NCI-H748 (cell line): ENCODE measurements around the gene AFMID.
"Not testable (repeated sequence)": the region's sequence is repeated elsewhere in the genome, so short reads cannot be mapped to it uniquely, and the experiment has no call there.

Source experiments
- DNase-seq: peaks from one replicate; lab custom pipeline; 2025; ENCODE audit not compliant: unreplicated experiment; lab: John Stamatoyannopoulos, UW

Gene AFMID

DNA sequence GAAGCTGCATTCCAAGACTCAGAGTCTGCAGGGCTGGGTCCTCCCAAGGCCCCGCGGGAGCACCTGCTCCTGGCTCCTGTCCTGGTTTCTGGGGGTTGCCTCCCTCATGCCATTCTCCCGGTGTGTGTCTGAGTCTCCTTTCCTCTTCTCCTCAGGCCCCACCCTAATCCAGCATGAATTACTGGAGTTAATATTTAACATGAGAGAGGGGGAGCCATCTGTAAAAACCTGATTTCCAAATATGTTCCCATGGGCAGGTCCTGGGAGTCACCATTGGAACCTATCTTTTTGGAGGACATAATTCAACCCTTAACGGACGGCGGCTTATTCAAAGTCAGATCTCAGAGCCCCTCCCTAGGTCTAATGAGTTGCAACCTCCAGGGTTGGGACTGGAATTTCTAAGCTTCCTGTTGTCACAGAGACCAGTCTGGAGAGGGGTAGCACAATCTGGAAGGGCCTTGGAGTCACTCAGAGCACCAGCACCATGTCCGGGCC lies 35.6 kb upstream of the AFMID start:
- DNase-seq: no peak

DNA sequence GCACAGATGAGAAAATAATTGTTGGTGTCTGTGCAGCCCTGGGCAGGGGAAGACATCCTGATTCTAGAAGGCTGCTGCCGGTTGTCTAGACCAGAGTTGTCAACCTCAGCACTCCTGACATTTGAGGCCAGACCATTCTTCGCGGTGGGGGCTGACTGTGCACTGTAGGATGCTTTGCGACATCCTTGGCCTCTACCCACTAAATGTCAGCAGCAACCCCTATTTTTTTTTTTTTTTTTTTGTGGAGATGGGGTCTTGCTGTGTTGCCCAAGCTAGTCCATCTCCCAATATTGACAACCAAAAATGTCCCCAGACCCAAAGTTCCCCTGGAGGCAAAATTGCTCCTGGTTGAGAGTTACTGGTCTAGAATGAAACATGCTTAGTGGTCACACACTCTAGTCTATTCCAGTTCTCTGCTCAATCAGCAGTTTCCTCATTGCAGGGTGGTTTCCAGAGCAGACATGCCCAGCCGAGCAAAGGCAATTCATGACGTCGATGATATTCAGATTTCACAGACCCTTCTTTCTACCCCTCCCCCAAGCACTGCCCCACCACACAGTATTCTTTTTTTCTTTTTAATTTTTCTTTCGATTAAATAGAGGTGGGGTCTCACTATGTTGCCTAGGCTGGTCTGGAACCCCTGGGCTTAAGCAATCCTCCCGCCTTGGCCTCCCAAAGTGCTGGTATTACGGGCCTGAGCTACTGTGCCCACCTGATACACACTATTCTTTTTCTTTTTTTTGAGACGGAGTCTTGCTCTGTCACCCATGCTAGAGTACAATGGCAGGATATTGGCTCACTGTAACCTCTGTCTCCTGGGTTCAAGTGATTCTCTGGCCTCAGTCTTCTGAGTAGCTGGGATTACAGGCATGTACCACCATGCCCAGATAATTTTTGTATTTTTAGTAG lies 32.0 kb upstream of the AFMID start:
- no peak for DNase-seq

DNA sequence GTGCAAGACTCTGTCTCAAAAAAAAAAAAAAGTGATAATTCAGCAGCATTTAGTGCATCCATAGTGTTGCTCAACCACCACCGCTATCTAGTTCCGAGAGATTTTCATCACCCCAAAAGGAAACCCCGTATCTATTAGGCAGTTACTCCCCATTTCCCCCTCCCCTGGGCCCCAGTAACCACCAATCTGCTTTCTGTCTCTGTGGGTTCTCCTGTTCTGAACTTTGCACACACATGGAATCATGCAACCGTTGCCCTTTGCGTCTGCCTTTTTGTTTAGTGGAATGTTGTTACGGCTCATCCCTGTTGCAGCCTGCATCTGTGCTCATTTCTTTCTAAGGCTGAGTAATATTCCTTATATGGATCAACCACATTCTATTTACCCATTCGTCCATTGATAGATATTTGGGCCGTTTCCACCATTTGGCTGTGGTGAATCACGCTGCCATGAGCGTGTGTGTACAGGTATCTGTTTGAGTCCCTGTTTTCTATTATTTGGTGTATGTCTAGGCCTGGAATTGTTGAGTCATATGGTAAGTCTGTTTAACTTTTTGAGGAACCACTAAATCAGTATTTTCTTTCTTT lies 27.5 kb upstream of the AFMID start:
- no peak for DNase-seq

DNA sequence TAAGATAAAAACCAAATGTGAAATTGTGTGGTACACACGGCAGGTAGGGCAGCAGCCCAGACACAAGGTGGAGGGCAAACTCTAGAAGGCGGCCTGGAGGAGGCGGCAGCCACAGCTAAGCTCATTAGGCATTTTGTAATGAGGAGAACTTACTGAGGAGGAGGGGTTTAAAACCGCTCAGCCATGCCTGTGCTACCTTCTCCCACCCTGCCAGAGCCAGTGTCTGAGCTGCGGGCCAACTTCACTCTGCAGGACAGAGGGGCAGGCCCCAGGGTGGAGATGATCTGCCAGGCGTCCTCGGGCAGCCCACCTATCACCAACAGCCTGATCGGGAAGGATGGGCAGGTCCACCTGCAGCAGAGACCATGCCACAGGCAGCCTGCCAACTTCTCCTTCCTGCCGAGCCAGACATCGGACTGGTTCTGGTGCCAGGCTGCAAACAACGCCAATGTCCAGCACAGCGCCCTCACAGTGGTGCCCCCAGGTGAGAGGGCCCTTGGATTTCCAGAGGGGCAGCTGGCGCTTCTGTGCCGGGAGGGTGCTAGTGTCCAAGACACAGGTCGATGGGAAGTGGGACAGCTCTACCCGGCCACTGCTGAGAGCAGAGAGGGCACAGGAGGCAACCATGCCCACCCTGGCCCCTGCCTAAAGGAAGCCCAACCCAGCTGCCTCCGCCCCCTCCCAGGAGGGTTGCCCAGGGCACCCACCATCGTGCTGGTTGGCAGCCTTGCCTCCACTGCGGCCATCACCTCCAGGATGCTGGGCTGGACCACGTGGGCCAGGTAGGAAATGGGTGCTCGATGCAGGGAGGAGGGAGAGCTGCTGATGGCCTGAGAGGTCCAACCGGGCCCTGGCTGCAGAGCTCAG lies 23.0 kb upstream of the AFMID start:
- no peak for DNase-seq

DNA sequence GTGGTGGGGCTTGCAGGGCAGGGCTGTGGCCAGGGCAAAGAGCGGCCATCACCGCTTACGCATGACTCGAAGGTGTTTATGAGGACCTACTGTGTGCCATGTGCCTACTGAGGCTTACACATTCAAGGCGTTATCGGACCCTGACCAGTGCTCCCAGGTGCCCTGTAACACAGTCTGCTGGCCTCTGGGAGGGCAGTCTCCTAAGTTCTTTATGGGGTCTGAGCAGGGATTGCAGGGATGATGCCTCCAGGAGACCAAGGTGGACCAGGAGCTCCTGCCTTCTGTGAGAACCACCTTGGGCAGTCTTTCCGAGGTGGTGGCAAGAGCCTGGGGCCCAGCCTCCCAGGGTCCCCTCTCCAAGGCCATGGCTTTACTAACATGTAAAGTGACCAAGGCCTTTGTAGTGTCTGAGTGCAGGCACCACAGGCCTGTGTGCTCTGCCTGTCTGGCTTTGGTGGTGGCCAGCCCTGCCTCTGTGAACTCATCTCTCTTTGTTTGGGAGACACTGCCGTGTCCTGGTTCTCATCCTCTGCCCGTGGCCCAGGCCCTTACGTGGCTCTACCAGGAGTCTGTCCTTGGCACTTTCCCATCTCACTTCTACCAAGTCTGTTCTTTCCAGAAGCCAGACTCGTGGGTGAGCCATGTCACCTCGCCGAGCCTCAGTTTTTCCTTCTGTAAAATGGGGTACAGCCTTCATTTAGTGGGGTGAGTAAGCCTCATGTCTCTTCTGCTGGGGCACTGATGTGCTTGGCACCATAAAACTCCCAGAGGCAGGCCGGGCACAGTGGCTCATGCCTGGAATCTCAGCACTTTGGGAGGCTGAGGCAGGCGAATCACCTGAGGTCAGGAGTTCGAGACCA lies 22.2 kb upstream of the AFMID start:
- no peak for DNase-seq

DNA sequence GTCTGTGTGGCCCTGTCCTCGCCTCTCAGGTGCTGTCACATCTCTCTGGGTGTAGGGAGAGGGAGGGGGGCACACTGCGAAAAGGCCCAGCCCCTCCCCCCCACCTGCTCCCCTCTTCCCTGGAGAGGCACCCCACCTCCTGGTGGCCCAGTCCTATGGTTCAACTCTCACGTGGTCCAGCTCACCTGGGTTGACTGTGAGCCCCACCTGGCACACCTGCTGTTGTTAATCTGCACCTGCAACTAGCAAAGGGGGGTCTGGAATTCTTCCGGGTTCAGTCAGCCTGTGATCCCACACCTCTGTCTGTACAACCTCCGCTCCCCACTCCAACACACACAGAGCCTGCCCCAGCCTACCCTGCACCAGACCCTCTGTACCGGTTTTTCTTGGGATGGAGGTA lies 20.7 kb upstream of the AFMID start:
- peak; percentile 4 for DNase-seq

DNA sequence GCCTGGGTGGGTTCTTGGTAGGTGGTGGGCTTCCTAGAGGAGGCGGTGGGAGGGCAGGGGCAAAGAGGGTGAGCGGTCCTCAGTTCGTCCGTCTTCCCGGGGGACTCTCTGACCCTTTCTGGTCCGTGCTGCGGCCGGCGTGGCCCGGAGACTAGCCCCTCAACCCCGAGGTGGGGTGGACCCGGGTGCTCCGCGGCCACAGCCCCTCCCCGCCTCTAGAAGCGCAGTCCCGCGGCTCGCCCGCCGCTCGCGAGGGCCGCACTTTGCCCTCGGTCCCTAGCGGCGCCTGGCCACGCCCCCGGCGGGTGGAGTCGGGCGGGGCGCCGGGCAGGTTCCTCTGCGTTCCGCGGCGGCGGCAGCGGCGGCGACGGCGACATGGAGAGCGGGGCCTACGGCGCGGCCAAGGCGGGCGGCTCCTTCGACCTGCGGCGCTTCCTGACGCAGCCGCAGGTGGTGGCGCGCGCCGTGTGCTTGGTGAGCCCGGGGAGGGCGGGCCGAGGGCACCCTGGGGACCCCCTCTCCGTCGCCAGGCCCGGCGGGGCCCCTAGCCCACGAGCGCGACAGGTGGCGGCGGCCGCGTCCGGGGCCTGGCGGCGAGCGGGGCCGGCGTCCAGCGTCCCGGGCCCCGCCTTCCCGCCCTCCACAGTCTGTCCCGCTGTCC lies 18.8 kb upstream of the AFMID start, which contains the start of gene SYNGR2:
Gene SYNGR2 (plus strand): TSS at position 340 of the 661 bp plus-strand sequence. CDS start 36 bp downstream, at position 376.
- peak; percentile 86 for DNase-seq

DNA sequence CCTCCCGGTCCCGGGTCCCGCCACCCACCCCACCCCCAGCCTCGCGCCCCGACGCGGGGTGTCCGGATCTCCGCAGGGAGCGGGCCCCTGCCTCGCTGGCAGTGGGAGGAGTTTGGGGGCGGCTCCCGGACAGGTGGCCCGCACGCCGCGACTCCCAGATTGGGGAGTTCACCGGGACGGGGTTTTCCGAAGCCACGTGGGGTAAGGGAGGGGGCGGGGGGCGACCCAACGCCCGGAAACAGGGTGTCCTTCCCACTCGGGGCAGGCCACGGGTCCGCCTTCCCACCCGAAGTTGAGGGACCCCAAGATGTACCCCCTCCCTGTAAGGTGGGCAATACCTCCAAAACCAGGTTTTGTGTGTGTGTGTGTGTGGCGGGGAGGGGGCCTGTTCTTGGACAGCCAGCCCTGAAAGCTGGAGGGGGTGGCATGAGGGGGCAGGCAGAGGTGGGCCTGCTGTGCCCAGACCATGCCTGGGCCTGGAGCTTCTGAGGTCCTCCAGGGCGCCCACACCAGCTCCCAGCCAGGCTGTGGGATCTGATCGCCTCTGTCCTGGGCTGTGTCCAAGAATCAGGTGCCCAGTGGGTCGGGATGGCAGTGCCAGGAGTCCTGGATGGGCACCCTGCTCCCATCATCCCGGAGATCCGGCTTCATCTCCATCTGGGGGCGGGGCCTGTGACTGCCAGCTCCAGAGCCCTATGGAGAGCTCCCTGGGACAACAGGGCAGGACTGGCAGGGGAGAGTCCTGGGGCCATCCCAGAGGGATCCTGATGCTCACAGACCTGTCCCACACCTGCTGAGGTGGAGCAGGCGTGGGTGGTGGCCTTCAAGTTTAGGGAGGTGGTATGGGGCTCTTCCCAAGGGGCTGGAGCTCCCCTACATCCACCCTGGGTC lies 18.0 kb upstream of the AFMID start:
- DNase-seq: peak; percentile 32

DNA sequence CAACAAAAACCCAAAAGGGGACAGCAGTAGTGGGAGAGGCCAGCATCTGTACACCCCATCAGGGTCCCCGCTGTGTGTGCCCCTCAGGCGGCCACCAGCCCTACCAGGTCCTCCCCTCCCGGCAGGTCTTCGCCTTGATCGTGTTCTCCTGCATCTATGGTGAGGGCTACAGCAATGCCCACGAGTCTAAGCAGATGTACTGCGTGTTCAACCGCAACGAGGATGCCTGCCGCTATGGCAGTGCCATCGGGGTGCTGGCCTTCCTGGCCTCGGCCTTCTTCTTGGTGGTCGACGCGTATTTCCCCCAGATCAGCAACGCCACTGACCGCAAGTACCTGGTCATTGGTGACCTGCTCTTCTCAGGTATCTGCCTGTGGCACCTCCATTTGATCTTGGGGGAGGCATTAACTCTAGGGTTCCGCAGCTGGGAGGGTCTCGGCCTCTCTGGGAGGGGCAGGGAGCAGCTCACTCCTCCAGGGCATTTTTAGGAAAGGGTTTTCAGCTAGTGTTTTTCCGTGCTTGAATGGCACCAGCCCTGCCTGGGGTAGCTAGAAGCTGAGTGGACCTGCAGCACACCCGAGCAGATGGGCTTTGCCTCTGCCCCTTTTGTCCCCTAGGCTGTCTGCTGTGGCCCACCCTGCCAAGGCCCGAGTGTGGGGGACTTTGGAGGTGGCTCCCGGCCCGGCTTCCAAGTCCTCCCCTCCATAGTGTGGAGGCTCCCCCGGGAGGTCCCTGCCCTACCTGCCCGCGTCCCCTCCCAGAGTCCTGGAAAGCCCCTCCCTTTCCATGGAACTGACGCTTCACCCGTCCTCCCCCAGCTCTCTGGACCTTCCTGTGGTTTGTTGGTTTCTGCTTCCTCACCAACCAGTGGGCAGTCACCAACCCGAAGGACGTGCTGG lies 16.2 kb upstream of the AFMID start:
- no peak for DNase-seq

DNA sequence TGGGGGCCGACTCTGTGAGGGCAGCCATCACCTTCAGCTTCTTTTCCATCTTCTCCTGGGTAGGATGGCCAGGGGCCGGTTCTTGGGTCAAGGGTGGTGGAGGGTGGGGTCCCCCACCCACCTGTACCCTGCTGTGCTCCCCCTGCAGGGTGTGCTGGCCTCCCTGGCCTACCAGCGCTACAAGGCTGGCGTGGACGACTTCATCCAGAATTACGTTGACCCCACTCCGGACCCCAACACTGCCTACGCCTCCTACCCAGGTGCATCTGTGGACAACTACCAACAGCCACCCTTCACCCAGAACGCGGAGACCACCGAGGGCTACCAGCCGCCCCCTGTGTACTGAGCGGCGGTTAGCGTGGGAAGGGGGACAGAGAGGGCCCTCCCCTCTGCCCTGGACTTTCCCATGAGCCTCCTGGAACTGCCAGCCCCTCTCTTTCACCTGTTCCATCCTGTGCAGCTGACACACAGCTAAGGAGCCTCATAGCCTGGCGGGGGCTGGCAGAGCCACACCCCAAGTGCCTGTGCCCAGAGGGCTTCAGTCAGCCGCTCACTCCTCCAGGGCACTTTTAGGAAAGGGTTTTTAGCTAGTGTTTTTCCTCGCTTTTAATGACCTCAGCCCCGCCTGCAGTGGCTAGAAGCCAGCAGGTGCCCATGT lies 15.4 kb upstream of the AFMID start:
- not testable (repeated sequence) for DNase-seq

DNA sequence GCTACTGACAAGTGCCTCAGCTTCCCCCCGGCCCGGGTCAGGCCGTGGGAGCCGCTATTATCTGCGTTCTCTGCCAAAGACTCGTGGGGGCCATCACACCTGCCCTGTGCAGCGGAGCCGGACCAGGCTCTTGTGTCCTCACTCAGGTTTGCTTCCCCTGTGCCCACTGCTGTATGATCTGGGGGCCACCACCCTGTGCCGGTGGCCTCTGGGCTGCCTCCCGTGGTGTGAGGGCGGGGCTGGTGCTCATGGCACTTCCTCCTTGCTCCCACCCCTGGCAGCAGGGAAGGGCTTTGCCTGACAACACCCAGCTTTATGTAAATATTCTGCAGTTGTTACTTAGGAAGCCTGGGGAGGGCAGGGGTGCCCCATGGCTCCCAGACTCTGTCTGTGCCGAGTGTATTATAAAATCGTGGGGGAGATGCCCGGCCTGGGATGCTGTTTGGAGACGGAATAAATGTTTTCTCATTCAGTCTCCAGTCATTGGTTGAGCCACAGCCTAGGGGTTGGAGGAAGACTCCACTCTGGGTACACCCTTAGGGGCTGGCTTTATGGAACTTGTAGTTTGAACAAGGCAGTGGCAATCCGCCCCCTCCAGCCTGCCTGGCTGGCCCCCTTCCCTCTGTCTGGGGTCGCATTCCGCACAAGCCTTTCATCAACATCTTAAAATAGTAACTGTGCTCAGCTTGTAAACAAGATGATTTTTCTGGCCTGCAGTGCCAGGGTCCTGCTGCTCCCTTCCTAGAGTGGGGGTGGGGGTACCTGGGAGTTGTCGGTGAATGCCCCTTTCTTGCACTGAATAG lies 14.7 kb upstream of the AFMID start:
- peak; percentile 31 for DNase-seq

DNA sequence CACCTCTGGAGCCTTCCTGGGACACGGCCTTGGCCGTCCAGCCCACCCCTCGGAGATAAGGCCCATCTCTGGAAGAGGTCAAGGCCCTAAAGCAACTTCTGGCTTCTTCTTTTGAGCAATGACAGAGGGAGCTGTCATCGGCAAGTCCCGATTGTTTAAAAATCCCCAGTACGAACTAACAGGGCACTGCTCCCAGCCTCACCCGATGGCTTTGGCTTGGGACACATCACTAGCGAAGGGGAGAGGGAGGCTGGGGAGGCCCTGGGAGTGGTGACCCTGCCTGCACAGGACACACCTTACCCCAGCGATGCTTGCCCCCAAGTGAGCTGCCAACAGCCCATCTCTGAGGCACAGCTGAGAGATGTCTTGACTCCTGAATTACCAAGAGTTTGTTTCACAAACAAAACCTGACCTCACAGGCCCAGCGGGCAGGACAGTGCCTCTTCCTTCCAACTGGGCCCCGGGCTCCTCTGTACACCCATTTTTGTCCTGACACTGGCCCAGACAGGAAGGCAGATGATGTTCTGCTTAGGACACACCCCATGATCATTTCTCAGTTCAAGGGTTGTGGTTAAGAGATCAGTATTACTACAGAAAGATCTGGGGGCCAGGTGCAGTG lies 14.0 kb upstream of the AFMID start:
- DNase-seq: no peak

DNA sequence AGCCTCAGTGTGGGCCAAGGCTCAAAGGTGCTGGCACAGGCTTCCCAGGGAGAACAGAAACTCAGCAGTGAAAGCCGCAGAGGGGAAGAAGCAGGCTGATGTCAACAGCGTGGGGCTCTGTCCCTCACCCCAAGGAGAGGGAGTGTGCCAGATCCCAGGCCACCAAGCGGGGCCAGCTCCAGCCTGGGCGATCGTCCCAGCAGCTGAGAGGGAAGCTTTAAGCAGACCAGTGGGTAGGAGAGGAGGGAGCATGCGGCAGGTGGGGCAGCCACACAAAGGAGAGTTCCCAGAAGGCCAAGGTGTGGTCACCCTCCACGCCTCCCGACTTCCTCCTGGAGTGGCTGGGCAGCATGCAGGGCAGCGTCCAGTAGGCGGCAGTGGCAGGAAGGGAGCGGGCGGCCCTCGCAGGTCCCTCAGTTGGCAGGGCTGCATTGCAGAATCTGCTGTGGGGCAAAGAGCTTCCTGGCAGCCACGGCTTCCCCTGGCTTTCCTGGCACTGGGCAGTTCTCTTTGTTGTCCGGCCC lies 12.8 kb upstream of the AFMID start:
- DNase-seq: no peak

DNA sequence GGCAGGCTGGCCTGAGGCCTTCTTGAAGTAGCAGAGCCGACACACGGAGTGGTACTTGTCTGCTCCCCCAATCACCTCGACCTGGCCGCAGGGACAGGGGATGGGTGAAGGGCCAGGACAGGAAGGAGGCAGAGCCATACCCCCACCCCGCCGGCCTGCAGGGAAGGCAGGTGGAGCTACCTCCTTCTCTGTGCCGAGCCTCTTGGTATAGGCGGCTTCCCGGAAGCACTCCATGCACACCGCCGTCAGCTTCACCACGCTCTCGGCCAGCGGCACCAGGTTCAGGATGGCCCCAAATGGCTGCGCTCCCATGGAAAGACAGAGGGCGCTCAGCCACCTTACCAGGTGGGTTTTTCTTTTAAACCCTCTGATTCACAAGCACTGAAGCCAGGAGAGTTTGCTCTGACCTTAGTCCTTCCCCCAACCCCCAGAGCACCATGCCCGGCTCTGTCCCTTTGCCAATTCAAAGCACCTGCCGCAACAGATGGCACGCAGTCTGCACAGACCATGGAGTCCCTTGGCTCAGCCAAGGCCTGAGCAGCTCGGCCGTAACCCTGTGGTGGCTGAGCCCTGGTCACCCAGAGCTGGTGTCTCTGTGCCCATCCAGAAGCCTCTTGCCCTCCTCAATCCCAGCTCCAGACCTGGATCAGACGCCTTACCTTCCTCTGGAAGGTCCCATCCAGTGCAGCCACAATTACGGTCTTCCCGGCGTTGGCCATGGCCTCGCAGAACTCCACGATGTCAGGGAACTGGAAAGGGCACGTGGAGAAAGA lies 12.1 kb upstream of the AFMID start:
- no peak for DNase-seq

DNA sequence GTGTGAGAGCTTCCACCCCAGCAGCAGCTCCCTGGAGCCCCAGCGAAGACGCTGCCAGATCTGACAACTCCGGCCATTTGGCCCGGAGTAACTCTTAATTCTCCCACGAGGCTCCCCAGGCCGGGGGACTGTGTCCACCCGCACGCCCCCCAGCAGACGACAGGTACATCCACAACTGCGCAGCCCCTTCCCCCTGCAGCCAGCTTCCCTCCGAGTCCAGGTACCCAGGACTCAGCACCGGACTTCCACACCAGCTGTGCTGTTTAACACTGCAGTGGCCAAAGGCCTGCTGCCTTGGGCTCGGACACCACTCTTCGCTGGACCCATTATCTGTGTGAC lies 11.6 kb upstream of the AFMID start:
- no peak for DNase-seq
